ENCODE results near the gene UST.
"Not testable (repeated sequence)": the region's sequence is repeated elsewhere in the genome, so short reads cannot be mapped to it uniquely, and the experiment has no call there.

UST gene

DNA sequence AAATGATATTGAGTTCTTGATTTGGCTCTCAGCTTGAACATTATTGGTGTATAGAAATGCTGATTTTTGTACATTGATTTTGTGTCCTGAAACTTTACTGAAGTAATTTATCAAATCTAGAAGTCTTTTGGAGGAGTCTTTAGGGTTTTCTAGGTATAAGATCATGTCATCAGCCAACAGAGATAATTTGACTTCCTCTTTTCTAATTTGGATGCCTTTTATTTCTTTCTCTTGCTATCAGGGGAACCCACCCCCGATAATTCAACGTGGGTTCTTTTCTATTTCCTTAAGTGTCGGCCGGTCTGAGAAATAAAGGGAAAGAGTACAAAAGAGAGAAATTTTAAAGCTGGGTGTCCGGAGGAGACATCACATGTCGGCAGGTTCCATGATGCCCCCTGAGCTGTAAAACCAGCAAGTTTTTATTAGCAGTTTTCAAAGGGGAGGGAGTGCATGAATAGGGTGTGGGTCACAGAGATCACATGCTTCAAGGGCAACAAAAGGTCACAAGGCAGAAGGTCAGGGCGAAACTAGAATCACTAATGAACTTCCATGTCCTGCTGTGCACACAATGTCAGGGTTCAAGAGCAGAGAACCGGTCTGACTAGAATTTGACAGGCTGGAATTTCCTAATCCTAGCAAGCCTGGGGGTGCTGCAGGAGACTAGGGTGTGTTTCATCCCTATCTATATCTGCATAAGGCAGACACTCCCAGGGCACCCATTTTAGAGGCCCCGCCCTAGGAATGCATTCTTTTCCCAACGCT lies 17.6 kb downstream of the UST start:
- DNase-seq: not testable (repeated sequence)

DNA sequence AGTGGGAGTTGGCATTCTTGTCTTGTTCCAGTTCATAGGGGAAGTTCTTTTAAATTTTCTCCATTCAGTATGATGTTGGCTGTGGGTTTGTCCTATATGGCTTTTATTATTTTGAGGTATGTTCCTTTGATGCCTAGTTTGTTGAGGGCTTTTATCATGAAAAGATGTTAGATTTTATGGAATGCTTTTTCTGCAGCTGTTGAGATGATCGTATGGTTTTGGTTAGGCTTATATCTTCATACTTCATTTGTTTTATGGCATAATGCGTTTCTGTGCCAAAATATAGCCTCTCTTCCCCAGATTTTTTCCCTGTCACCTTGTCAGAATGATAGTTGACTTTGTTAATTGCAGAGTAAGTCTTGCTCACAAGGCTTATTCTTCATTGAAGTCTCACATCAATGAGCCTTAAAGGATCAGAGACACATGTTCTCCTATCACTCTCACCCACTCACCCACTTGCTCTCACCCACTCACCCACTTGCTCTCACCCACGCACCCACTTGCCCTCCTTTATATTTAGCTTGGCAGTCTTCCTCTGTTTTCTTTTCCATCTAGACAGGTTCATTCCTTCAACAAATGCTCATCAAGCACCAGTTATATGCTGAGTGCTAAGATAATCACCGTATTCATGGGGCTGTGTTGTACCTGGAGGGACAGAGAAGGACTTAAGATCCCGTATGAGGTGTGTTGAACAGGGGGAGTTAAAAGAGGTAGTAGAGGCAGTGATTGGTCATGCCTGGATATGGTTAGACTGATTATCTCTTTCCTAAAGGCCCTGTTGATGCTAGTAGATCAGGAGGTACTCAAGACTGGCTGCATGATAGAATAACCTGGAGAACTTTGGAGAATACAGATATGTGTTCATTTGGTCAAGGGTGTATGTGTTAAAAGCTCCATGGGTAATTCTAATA lies 19.3 kb downstream of the UST start:
- DNase-seq: no peak

DNA sequence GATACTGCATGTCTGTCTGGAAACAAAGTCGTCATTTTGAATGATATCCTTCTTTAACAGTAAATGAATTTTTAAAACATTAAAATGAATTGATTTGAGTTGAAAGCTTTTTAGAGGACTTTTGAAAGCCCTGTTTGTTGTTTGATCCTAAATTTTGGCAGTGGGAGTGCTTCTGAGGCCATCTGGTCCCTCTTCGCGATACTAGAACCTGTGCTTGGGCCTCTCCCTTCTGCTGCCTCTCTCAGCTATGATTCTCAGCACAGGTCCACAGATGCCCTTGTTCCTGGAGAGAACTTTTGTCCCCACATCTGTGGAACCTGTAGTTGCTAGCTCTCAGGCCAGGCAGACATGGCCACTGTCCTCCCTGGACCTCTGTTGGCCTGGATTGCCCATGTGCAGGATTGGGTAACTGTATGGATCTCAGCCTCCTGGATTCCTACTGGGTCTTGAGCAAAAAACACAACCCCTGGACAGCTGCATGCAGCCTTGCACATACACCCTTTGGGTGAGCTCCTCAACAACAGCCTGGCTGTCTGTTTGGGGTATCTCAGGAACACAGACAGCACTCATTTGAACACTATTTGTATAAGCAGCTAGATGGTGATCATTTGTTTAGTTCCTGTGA lies 21.9 kb downstream of the UST start:
- DNase-seq: no peak

GRCh38 chr6:148769304-148769968 lies 22.6 kb downstream of the UST start:
- DNase-seq: no peak

DNA sequence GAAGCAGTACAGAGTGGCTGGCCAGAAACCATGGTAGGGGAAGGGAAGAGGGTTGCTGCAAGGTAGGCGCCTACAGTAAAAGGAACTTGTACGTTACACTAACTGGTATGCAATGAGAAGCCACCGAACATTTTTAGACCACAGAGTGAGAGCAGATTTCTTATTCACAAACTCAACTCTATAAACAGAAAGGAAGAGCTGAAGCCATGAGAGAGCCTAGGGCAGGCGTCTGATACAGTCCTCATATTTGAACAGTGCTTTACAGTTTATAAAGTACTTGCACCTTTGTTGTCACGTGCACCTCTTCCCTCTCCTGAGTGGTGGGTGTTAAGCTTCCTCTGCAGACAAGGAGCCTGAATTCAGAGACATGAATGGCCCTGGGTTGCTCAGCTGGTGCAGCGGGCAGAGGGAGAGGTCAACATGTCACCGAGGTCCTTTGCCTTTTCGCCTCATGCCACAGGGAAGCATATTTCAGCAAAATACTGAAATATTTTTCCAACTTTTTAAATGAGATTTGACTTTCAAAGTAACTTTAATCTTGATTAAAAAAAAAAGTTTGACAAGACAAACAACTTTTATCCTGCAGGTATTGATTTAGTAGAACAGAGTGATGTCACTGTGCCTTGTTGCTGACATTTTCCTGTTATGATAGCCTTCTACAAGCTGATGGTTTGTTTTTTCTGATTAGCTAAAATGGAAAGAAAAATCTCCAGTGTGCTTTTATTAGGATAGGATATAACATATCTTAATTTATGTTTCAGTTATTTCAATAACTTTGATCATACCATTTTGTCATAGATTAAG lies 23.8 kb downstream of the UST start:
- DNase-seq: no peak

GRCh38 chr6:148771212-148771601 lies 24.4 kb downstream of the UST start:
- no peak for DNase-seq

- no peak for DNase-seq
These were observed 25.2 kb downstream of the UST start for GRCh38 chr6:148771896-148772554.

- no peak for DNase-seq
These were observed 28.3 kb downstream of the UST start for GRCh38 chr6:148775161-148775560.

DNA sequence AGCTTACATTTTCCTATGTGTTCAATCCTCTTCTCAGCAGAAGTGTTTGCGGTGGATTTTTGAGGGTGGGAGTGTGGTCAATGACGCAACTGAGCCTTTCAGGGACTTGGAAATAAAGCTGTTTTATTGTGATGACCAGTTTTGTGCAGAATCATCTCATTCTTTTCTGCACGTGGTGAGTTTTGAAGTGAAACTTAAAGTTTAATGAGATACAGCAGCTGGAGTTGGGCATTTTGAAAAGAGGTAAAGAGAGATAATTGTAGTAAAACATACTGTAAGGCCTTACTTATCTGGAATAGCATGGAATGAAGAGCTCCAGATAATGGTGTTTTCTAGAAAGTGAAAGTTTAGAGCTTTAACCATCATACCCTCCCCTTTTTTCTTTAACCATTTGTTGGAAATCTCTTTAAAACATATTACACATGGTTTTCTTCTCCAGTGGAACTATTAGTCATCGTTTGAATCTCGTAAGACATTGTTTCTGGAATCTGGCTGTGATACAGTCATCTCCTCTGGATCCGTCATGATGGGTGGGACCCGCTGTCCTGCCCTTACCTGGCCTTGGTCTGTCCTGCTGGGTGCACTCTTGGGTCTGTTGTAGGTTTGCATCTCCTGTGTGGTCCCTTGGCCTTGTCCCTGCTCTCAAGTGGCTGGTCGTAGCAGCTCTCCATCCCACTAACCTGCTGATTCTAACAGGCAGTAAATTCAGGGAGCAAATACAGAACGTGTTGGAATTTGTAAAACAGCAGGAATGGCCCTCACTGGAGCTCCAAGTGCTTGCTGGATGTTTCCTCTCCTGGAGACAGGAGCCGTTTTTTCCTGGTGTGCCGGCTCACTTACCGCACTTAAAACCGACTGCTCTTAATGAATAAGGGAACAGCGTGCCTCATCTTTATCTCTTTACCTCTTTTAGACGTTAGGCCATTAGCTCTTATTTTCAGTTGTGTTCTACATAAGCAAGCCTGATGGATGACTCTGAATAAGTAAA lies 29.8 kb downstream of the UST start:
- no peak for DNase-seq

GRCh38 chr6:148779142-148779562 lies 32.3 kb downstream of the UST start:
- DNase-seq: peak in 1 of 58 donors; percentile 5

GRCh38 chr6:148780423-148780822 lies 33.6 kb downstream of the UST start:
- not testable (repeated sequence) for DNase-seq

GRCh38 chr6:148780918-148781436 lies 34.1 kb downstream of the UST start:
- DNase-seq: no peak

DNA sequence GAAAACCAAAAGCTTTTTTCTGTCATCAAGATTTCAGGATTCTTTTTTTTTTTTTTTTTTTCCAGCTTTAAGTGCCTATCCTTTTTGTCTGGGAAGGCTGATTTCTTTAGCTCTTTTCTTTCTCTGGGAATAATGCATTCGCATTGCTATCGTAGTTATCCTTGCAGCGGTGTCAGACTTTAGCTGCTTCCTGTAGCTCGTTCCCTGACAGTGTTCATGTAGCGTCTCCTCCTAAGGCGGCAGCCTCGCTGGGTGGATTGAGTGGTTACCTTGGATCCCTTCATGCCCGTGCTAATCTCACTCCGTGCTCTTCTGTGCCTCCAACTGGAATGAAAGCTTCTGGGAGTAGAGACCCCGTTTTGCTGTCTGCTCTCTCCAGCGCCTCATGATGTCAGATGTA lies 43.1 kb downstream of the UST start:
- DNase-seq: peak in 1 of 58 donors; percentile 8

DNA sequence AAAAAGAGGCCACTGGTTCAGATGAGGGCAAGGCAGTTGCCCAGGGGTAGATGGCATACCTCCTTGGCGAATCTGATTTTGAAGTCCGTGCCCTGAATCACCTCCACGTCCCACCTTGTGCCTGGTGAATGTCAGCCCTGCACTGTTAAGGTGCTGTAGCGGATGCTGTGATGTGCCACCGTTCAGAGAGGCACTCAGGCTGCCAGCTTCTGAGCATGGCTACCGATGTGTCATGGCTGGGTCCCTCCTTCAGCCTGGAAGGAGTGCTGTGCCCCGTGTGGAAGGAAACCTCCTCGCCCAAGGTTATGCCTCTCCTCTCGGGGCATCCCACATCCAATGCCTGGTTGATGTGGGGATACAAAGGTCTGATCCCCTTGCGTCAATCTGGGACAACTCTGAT lies 43.6 kb downstream of the UST start:
- DNase-seq: no peak

- no peak for DNase-seq
These were observed 44.0 kb downstream of the UST start for GRCh38 chr6:148790817-148791216.

GRCh38 chr6:148791372-148791771 lies 44.5 kb downstream of the UST start:
- no peak for DNase-seq

DNA sequence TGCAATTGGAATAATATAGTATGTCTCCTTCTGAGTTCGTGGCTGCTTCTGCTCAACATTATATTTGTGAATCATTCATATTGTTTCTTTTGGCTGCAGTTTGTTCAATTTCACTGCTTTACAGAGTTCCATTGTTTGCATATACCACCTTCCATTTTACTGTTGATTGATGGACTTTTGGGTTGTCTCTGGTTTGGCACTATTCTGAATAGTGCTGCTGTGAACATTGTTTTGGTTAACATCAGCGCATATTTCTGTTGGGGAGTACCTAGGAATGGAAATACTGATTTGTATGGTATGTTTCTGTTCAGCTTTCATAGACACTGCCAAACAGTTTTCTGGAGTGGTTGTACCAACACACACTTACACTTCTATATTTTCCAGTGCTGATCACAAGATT lies 46.9 kb downstream of the UST start:
- DNase-seq: no peak

DNA sequence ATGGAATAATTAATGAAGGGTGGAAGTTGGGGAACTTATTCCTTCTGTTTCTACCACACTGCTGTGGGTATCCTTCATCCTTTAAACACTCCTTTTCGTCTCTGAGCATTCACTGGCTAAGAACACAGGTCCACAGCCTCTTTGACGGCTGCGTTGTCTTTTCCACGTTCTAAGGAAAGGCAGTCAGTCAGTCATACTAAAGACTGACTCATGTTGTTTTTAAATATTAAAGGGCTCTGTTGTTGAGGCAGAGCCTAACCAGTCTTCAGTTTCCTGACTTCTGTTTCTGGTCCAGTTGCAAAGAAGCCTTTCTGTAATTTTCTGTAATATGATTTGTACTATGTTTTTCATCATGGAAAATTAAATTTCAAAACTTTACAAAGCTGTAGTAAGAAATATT lies 48.0 kb downstream of the UST start:
- DNase-seq: no peak

DNA sequence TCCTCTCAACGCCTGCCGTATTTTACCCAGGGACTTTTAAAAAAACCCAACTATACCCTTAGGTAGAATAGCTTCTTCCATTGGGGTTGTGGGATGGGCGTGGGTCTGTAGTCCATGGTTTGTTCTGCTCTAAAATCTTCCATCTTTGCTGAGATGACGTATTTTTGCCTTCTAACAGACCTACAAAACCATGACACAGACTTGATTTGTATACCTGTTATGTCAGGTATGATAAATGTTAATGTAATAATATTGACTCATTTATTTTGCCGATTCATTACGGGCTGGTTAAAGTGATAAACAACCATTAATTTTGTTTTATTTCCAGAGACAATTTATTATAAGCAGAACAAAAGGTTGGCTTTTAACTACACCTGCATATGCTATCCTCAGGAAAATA lies 48.7 kb downstream of the UST start:
- no peak for DNase-seq

Measured in anterior cingulate cortex (tissue), 58 donors.